ENCODE data around the gene HSD17B8. TPM values are rescaled to one million over a fixed set of nuclear protein-coding genes. Genes with fewer than 3 reads are reported as not detected.
A peak's percentile ranks its signal among the peaks of the same experiment; 100 is the strongest.

HSD17B8 gene
- total RNA-seq (2021; ENCODE audit: unreplicated experiment) (7.4 TPM), Bru-seq, nascent RNA (percentile 49 among the genes with signal in this experiment), BruChase-seq, experiment 1, labeled RNA remaining after a 2-hour chase (percentile 43 among the genes with signal in this experiment), BruChase-seq, experiment 2, labeled RNA remaining after a 6-hour chase (percentile 33 among the genes with signal in this experiment)
- polyA plus RNA-seq (2012; ENCODE audit: insufficient read length) = 8.9 TPM
- long read RNA-seq, partial matches to known transcripts = 2 of 4 reads
- long read RNA-seq, other reads (novel, unspliced or antisense) = 1 of 4 reads

GRCh38 chr6:33204415-33205190 is at the start of gene HSD17B8:
Gene HSD17B8 (plus strand): TSS chr6:33204655. CDS start chr6:33204669, 14 bp downstream.
- Histone ChIP-seq H3K27me3 (ENCODE audit: control insufficient read depth, insufficient read depth, low read length) (no peaks in the 10 kb centered on the region), H3K36me3 (ENCODE audit: control insufficient read depth, insufficient read depth, low read length) (peaks cover 13% of the 10 kb centered on the region), H3K4me1 (ENCODE audit: control insufficient read depth, insufficient read depth, low read length) (peaks cover 46% of the 10 kb centered on the region), H3K27ac (ENCODE audit: low read length) (peak within 1 kb of the TSS; percentile 72), H3K9me3 (ENCODE audit: control insufficient read depth, insufficient read depth, low read depth, low read length) (no peaks in the 10 kb centered on the region), H3K4me3 (ENCODE audit: low read depth in 2 of 2, low read length in 2 of 2) (peak within 1 kb of the TSS; percentile 66 to 79)
- ChIA-PET CTCF (interaction anchor here (0.6 kb wide), 1 partner anchor 44 kb away, joined by 8 read pairs; no protein-coding TSS in a partner anchor), POLR2A (no interaction called here)
- DNase-seq (ENCODE audit: low read depth, low spot score) (no peak), ATAC-seq (peak; percentile 77)
- in situ Hi-C loops (cut with HindIII; ENCODE audit: low pct_unique_long_range_greater_than_20kb, low sequenced_read_pairs) = no loop called here
- TF ChIP-seq TCF7L2 (IDR thresholded peaks at IDR 0.05; ENCODE audit: low read depth, low read length) (peak; percentile 46; the same call in 1 of the 2 replicates), CTCF (IDR thresholded peaks at IDR 0.05) (no peak), POLR2AphosphoS5 (IDR thresholded peaks at IDR 0.05; ENCODE audit: low read depth, low read length) (peak; percentile 85), SIN3A (IDR thresholded peaks at IDR 0.05; ENCODE audit: borderline replicate concordance, insufficient read depth, low read depth, low read length) (0 out of 2 replicates have a peak, but pooled peaks have one; percentile 54), REST (IDR thresholded peaks at IDR 0.05; ENCODE audit: insufficient read depth in 1 of 2, low read depth in 2 of 2, low read length in 1 of 2) (0 out of 4 replicates have a peak, but pooled peaks of 1 of the 2 experiments have one; percentile 20)
- intact Hi-C loops (cut with micrococcal nuclease; ENCODE audit: unreplicated experiment) = no loop called here
- BruUV-seq (replicated peaks) = no TSS peak

- BruUV-seq (replicated peaks) = no TSS peak
- intact Hi-C loops (cut with micrococcal nuclease; ENCODE audit: unreplicated experiment) = no loop called here
- DNase-seq (ENCODE audit: low read depth, low spot score) = no peak
- CTCF ChIA-PET = no interaction called here
- Histone ChIP-seq H3K4me3 (ENCODE audit: low read depth in 2 of 2, low read length in 2 of 2) (no peak overlapping the region), H3K4me1 (ENCODE audit: control insufficient read depth, insufficient read depth, low read length) (peaks cover 5% of the 10 kb centered on the region), H3K27me3 (ENCODE audit: control insufficient read depth, insufficient read depth, low read length) (no peaks in the 10 kb centered on the region), H3K27ac (ENCODE audit: low read length) (no peak overlapping the region), H3K36me3 (ENCODE audit: control insufficient read depth, insufficient read depth, low read length) (no peaks in the 10 kb centered on the region), H3K9me3 (ENCODE audit: control insufficient read depth, insufficient read depth, low read depth, low read length) (no peaks in the 10 kb centered on the region)
- in situ Hi-C loops (cut with HindIII; ENCODE audit: low pct_unique_long_range_greater_than_20kb, low sequenced_read_pairs) = no loop called here
- ATAC-seq = no peak
- TF ChIP-seq SIN3A (IDR thresholded peaks at IDR 0.05; ENCODE audit: borderline replicate concordance, insufficient read depth, low read depth, low read length) (no peak), POLR2AphosphoS5 (IDR thresholded peaks at IDR 0.05; ENCODE audit: low read depth, low read length) (no peak), CTCF (IDR thresholded peaks at IDR 0.05) (no peak), TCF7L2 (IDR thresholded peaks at IDR 0.05; ENCODE audit: low read depth, low read length) (no peak), REST (IDR thresholded peaks at IDR 0.05; ENCODE audit: insufficient read depth in 1 of 2, low read depth in 2 of 2, low read length in 1 of 2) (no peak)
- POLR2A ChIA-PET = no interaction called here
Measured at GRCh38 chr6:33156561-33156960, 47.9 kb upstream of the HSD17B8 start.
